22Rv1 (cell line): ENCODE measurements around the gene PELI1.

Experiments used
- H3K27ac ChIP-seq: fragments of 450-650 bp; 2 replicates; pipeline ENCODE4 v1.5.1; 2017
- CTCF ChIP-seq: fragments of 450-650 bp; IDR thresholded peaks from 2 replicates; pipeline ENCODE4 v1.5.1; 2017; ENCODE audit warnings: mild to moderate bottlenecking
- ZFX ChIP-seq: fragments of 450-650 bp; IDR thresholded peaks from 2 replicates; pipeline ENCODE4 v1.6.1; 2017; ENCODE audit warnings: antibody characterized with exemption, borderline replicate concordance

Gene PELI1

GRCh38 chr2:64124168-64124567 lies 20.1 kb downstream of the PELI1 start:
- no peak overlapping the region for H3K27ac ChIP-seq
- no peak for TF ChIP-seq CTCF
- TF ChIP-seq ZFX: no peak

GRCh38 chr2:64123740-64124139 lies 20.5 kb downstream of the PELI1 start:
- H3K27ac ChIP-seq: no peak overlapping the region
- TF ChIP-seq ZFX: no peak
- TF ChIP-seq CTCF: no peak

DNA sequence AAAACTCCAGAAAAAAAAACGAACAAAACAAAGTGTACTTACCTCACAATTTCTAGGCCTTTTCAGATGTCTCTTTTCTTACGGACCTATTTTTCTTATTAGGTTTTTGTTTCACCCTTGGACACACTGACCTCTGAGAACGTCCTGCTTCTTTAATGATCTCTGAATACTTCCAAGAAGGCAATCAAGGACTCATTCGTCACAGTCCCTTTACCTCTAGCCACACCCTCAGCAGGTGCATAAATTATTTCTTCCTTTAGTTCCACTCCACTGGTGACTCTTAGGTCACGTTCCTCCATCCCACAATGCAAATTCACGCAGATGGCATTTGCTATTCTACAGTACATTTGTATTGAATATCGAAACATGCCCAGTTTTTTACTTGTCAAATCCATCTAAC lies 21.9 kb downstream of the PELI1 start:
- no peak for TF ChIP-seq ZFX
- TF ChIP-seq CTCF: no peak
- H3K27ac ChIP-seq: no peak overlapping the region

GRCh38 chr2:64120928-64121327 lies 23.3 kb downstream of the PELI1 start:
- no peak overlapping the region for H3K27ac ChIP-seq
- TF ChIP-seq CTCF: no peak
- TF ChIP-seq ZFX: no peak

DNA sequence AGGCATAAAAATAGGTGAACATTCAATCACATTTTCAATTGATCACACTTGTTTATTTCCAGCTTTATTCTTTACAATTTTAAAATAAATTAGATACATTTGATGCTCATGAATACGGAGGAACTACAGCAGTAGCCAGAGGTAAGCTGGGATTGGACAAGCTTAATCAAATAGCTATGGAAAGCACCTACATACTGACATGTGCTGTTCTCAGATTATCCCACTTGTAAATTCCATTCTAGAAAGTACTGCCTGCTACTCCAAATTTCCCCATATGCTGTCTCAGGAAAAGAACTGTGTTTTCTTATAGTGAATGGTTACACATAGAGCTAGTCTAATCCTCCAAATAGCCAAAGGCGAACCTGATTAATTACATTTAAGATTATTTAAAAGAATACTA lies 24.2 kb downstream of the PELI1 start:
- no peak for TF ChIP-seq CTCF
- no peak for TF ChIP-seq ZFX
- no peak overlapping the region for H3K27ac ChIP-seq

- TF ChIP-seq ZFX (no peak), CTCF (no peak)
- no peak overlapping the region for H3K27ac ChIP-seq
These were observed 24.9 kb downstream of the PELI1 start for GRCh38 chr2:64119369-64119768.

DNA sequence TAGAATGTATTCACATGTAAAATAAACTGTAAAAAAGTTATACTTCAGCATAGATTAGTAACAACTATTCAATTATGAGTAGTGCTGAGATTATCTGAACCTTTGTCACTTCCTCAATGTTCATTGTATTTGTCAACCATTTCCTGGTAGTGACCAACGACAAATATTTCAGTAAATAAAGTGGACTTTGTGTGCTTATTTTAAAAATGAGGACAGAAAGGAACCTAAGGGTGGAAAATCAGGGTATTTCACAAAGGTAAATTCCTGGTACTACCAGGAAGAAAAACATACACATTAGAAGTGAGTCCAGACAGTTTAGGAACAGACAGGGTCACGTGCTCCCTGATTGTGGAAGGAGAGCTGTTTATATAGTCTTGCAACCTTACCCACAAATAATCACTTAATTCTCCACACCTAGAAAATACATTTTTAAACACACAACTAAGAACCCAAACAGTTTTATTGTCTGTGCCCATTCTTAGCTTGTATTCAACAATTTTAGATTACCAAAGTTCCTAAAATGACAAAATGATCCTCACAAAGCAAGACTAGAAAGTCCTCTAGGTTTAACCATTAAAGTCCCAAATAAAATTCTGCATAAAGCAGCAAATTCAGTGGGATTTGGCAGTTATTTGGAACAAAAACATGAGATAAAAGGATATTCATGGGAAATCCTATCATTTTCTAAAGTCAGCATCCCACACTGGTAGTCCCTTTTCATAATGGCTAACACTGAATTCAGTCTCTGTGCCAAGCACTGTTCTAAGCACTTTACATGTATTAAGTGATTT lies 28.2 kb downstream of the PELI1 start:
- TF ChIP-seq ZFX: no peak
- TF ChIP-seq CTCF: no peak
- no peak overlapping the region for H3K27ac ChIP-seq
